ENCODE data around the gene LHPP.
A peak's percentile ranks its signal among the peaks of the same experiment; 100 is the strongest.
"Not testable (repeated sequence)": the region's sequence is repeated elsewhere in the genome, so short reads cannot be mapped to it uniquely, and the experiment has no call there.

The LHPP gene

DNA sequence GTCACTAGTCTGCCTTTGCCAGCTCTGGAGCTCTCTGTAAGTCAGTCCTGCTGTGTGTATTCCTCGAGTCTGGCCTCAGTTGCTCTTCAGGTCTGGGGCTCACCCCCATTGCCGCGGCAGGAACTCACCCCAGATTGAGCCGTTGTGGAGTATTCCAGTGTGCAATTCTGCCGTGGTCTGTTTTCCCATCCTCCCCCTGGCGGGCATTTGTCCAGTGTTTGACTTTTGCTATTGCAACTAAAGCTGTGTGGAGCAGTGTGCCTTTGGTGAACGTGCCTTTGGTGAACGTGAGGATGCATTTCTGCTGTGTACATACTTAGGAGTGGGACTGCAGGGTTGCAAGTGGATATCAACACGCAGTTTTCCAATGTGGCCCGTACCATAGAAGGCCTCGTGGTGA lies 148.1 kb downstream of the LHPP start:
- DNase-seq (ENCODE audit: extremely low read depth, insufficient read length) = no peak
- Histone ChIP-seq H3K4me3 (replicated peaks; ENCODE audit: low read depth, low read length) (no peak overlapping the region), H3K27me3 (replicated peaks; ENCODE audit: control insufficient read depth, insufficient read depth, low read length) (no peaks in the 10 kb centered on the region), H3K36me3 (ENCODE audit: control insufficient read depth, insufficient read depth, low read length) (no peaks in the 10 kb centered on the region)
- TF ChIP-seq, protein P1, sequence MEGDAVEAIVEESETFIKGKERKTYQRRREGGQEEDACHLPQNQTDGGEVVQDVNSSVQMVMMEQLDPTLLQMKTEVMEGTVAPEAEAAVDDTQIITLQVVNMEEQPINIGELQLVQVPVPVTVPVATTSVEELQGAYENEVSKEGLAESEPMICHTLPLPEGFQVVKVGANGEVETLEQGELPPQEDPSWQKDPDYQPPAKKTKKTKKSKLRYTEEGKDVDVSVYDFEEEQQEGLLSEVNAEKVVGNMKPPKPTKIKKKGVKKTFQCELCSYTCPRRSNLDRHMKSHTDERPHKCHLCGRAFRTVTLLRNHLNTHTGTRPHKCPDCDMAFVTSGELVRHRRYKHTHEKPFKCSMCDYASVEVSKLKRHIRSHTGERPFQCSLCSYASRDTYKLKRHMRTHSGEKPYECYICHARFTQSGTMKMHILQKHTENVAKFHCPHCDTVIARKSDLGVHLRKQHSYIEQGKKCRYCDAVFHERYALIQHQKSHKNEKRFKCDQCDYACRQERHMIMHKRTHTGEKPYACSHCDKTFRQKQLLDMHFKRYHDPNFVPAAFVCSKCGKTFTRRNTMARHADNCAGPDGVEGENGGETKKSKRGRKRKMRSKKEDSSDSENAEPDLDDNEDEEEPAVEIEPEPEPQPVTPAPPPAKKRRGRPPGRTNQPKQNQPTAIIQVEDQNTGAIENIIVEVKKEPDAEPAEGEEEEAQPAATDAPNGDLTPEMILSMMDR (IDR thresholded peaks at IDR 0.05; ENCODE audit: insufficient read depth, low read length, poor library complexity, severe bottlenecking) = no peak

- DNase-seq (ENCODE audit: extremely low read depth, insufficient read length); H3K36me3 ChIP-seq (ENCODE audit: control insufficient read depth, insufficient read depth, low read length); H3K4me3 ChIP-seq (replicated peaks; ENCODE audit: low read depth, low read length); H3K27me3 ChIP-seq (replicated peaks; ENCODE audit: control insufficient read depth, insufficient read depth, low read length): not testable (repeated sequence)
Measured at GRCh38 chr10:124610186-124610585, 148.6 kb downstream of the LHPP start.

DNA sequence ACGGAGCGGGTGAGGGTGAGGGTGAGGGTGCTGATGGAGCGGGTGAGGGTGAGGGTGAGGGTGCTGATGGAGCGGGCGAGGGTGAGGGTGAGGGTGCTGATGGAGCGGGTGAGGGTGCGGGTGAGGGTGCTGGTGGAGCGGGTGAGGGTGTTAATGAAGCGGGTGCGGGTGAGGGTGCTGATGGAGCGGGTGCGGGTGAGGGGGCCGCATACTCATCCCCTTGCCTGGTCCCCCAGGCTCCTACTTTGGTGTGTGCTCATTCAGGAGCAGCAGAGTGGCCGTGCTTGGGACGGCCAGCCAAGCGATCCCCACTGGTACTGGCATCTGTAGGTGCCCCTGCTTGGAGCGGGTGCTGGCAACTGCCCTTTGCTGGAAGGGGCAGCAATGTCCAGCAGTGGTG lies 149.2 kb downstream of the LHPP start:
- not testable (repeated sequence) for H3K36me3 ChIP-seq (ENCODE audit: control insufficient read depth, insufficient read depth, low read length); H3K27me3 ChIP-seq (replicated peaks; ENCODE audit: control insufficient read depth, insufficient read depth, low read length)

DNA sequence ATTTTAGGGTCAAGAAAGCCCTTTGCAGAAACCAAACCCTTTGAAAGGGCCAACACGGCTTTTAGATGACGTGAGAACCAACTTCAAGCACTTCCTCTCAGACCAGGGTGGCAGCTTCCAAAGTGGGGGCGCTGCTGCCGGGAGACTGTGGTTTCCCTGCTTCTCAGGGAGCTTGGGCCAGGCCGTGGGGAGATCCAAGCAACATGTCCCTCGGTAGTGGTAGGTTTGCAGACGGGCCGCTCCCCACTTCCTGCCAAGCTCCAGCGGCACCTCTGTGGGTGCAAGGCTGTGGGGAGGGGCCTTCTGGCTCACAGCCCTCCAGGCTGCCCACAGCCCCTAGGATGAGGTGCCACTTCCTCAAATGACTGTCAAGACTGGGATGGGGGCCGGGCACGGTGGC lies 150.1 kb downstream of the LHPP start:
- TF ChIP-seq, protein P1 (IDR thresholded peaks at IDR 0.05; ENCODE audit: insufficient read depth, low read length, poor library complexity, severe bottlenecking) = no peak
- H3K4me3 ChIP-seq (replicated peaks; ENCODE audit: low read depth, low read length) = no peak overlapping the region
- no peaks in the 10 kb centered on the region for H3K36me3 ChIP-seq (ENCODE audit: control insufficient read depth, insufficient read depth, low read length)
- DNase-seq (ENCODE audit: extremely low read depth, insufficient read length) = no peak
- H3K27me3 ChIP-seq (replicated peaks; ENCODE audit: control insufficient read depth, insufficient read depth, low read length) = no peaks in the 10 kb centered on the region

More for the DNA sequence above, 149.2 kb downstream of the LHPP start:
- not testable (repeated sequence) for H3K4me3 ChIP-seq (replicated peaks; ENCODE audit: low read depth, low read length); DNase-seq (ENCODE audit: extremely low read depth, insufficient read length)

GRCh38 chr10:124612611-124613498 lies 151.2 kb downstream of the LHPP start:
- Histone ChIP-seq H3K27me3 (replicated peaks; ENCODE audit: control insufficient read depth, insufficient read depth, low read length) (no peaks in the 10 kb centered on the region), H3K36me3 (ENCODE audit: control insufficient read depth, insufficient read depth, low read length) (peaks cover 2% of the 10 kb centered on the region), H3K4me3 (replicated peaks; ENCODE audit: low read depth, low read length) (no peak overlapping the region)
- DNase-seq (ENCODE audit: extremely low read depth, insufficient read length) = no peak
- TF ChIP-seq, protein P1 (IDR thresholded peaks at IDR 0.05; ENCODE audit: insufficient read depth, low read length, poor library complexity, severe bottlenecking) = no peak

- TF ChIP-seq, protein P1 (IDR thresholded peaks at IDR 0.05; ENCODE audit: insufficient read depth, low read length, poor library complexity, severe bottlenecking) = no peak
- peaks cover 2% of the 10 kb centered on the region for H3K36me3 ChIP-seq (ENCODE audit: control insufficient read depth, insufficient read depth, low read length)
Measured at GRCh38 chr10:124614003-124614659, 152.5 kb downstream of the LHPP start.

More at GRCh38 chr10:124614003-124614659, 152.5 kb downstream of the LHPP start:
- no peak overlapping the region for H3K4me3 ChIP-seq (replicated peaks; ENCODE audit: low read depth, low read length)
- no peaks in the 10 kb centered on the region for H3K27me3 ChIP-seq (replicated peaks; ENCODE audit: control insufficient read depth, insufficient read depth, low read length)
- DNase-seq (ENCODE audit: extremely low read depth, insufficient read length) = peak; percentile 79
